Peyer's patch (tissue), 4 donors: ENCODE results near the gene LITAFD.

Experiments
- POLR2A ChIP-seq, 2 donors: fragments of 450-650 bp; IDR thresholded peaks; one replicate each; pipeline ENCODE4 v1.5.1; 2017; ENCODE audit warnings: antibody characterized with exemption in 2 of 2, mild to moderate bottlenecking in 2 of 2, moderate library complexity in 2 of 2
- TF ChIP-seq, protein P1 (sequence below), 6 experiments: fragments of 450-650 bp in 4 of 6; fragments of 200-600 bp in 2 of 6; sonication (generic) in 1 of 6; IDR thresholded peaks; one replicate each; pipeline ENCODE4 v1.5.1; 2017 to 2019; ENCODE audit warnings: antibody characterized with exemption in 6 of 6, mild to moderate bottlenecking in 3 of 6, moderate library complexity in 1 of 6

DNA sequence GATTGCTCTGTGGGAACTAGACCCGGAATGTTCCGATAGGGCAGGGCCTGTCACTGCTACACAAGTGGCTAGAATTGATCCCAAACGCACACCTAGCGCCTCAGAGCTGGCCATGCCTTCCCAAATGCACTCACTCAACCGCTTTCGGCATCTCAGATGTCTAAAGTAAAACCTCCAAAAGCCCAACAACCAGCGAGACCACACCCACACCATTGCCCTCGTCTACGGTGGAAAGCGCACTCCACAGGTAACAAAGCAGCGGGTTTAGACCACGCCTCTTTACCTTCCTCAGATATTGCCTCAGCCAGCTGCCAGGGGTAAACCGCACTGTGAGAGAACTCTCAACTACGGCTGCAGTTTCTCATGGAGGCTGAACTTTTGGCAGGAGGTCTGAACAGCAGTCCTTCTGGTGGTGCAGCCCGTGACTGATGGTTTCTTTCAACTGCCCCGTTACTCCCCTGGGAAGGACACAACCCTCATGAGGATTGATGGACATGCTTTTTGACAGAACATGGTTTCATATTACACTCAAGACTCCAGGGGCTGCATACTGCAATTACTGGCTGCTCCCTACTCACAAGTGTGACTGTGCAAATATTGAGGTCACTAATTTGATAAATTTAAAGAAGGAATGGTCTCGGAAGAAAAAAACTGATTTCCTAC is 47.1 kb downstream of the LITAFD start:
- TF ChIP-seq, protein P1, sequence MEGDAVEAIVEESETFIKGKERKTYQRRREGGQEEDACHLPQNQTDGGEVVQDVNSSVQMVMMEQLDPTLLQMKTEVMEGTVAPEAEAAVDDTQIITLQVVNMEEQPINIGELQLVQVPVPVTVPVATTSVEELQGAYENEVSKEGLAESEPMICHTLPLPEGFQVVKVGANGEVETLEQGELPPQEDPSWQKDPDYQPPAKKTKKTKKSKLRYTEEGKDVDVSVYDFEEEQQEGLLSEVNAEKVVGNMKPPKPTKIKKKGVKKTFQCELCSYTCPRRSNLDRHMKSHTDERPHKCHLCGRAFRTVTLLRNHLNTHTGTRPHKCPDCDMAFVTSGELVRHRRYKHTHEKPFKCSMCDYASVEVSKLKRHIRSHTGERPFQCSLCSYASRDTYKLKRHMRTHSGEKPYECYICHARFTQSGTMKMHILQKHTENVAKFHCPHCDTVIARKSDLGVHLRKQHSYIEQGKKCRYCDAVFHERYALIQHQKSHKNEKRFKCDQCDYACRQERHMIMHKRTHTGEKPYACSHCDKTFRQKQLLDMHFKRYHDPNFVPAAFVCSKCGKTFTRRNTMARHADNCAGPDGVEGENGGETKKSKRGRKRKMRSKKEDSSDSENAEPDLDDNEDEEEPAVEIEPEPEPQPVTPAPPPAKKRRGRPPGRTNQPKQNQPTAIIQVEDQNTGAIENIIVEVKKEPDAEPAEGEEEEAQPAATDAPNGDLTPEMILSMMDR (IDR thresholded peaks at IDR 0.05), result no peak
- TF ChIP-seq POLR2A (IDR thresholded peaks at IDR 0.05), result no peak
